Kidney (tissue), 14 donors: ENCODE data around the gene MICU2. TPM values are rescaled to one million over a fixed set of nuclear protein-coding genes. Genes with fewer than 3 reads are reported as not detected.

Experiments used
- DNase-seq, 5 donors: peaks; one replicate each; pipeline ENCODE4 v3.0.0-alpha.2; 2013 to 2020
- FAIRE-seq: peaks from 2 replicates; lab custom pipeline; 2012; peaks lifted over from hg19 to GRCh38; lab: Jason Lieb, UNC
- H3K27ac ChIP-seq, 2 donors: one replicate each; pipeline ENCODE4 v1.7.0; 2013; ENCODE audit warnings: low read depth in 2 of 2, low read length in 2 of 2, inconsistent platforms in 1 of 2
- H3K27me3 ChIP-seq: one replicate; pipeline ENCODE4 v1.7.1; 2013; ENCODE audit warnings: low read length, inconsistent platforms; ENCODE audit not compliant: control insufficient read depth, insufficient read depth
- H3K36me3 ChIP-seq, 3 donors: one replicate each; pipeline versions ENCODE4 v1.7.0 to v1.7.1; 2013; ENCODE audit warnings: low read length in 3 of 3, control low read depth in 1 of 3, inconsistent platforms in 1 of 3; ENCODE audit not compliant: insufficient read depth in 3 of 3, control insufficient read depth in 2 of 3
- H3K4me1 ChIP-seq, 3 donors: one replicate each; pipeline versions ENCODE4 v1.7.0 to v1.7.1; 2013; ENCODE audit warnings: low read length in 3 of 3, inconsistent platforms in 1 of 3, low read depth in 1 of 3; ENCODE audit not compliant: control insufficient read depth in 2 of 3, insufficient read depth in 2 of 3
- H3K4me3 ChIP-seq, 3 donors: one replicate each; pipeline versions ENCODE4 v1.7.0 to v1.8.1; 2013; ENCODE audit warnings: low read length in 3 of 3, control low read depth in 1 of 3, inconsistent platforms in 1 of 3
- H3K9ac ChIP-seq, 3 donors: one replicate each; pipeline versions ENCODE4 v1.7.0 to v1.7.1; 2013; ENCODE audit warnings: low read length in 3 of 3, control low read depth in 1 of 3, inconsistent platforms in 1 of 3
- H3K9me3 ChIP-seq, 3 donors: one replicate each; pipeline versions ENCODE4 v1.7.0 to v1.7.1; 2013; ENCODE audit warnings: low read length in 3 of 3, control low read depth in 1 of 3, inconsistent platforms in 1 of 3; ENCODE audit not compliant: control insufficient read depth in 2 of 3, insufficient read depth in 1 of 3
- intact Hi-C: fragments of 100-400 bp; cut with DNase I; formaldehyde crosslinking; loops from one replicate; pipeline ENCODE4 v1.11.1; 2022
- polyA plus RNA-seq: library from polyadenylated mRNA; stranded (reverse); fragments of 350-450 nt; fragmentation: Illumina TruSeq; extraction: RNeasy Lipid Tissue Mini Kit (QIAGEN cat#74804); gene quantifications from one replicate; pipeline ENCODE4 v1.2.3, GENCODE V29; 2014; ENCODE audit warnings: low read depth, low replicate concordance; ENCODE audit not compliant: insufficient read depth
- total RNA-seq: library from RNA; stranded (reverse); fragmentation: NEBNext Ultra II Directional; extraction: Animal tissue kit (Norgen Biotek cat#: 25700); gene quantifications from one replicate; pipeline ENCODE4 v1.2.1, GENCODE V29; 2021
- TF ChIP-seq, protein P1 (sequence below): IDR thresholded peaks from 3 replicates; pipeline ENCODE4 v1.5.1; 2012; ENCODE audit warnings: mild to moderate bottlenecking, moderate library complexity, borderline replicate concordance; ENCODE audit not compliant: insufficient read depth; ENCODE audit errors: extremely low read depth
- donor health status: control.
- donor health status: control.
- donor health status: control.
- donor health status: control.
- donor health status: control.
- donor health status: DM: yes; HTN: yes; CAD: no.
- donor health status: Normal renal cell carcinoma (clear cell type).

Gene MICU2
- total and polyA plus RNA-seq, 2 donors from 2014 or later: 49.0 to 86.5 TPM

GRCh38 chr13:21504379-21504778, 99.6 kb downstream of the MICU2 start:
- Histone ChIP-seq H3K4me3 (no peak overlapping the region), H3K9me3 (no peaks in the 10 kb centered on the region), H3K36me3 (peaks cover 0 to 15% (median 6%) of the 10 kb centered on the region in 3 donors), H3K27ac (no peak overlapping the region), H3K9ac (no peak overlapping the region), H3K27me3 (no peaks in the 10 kb centered on the region), H3K4me1 (no peaks in the 10 kb centered on the region)
- intact Hi-C loops: no loop called here
- TF ChIP-seq, protein P1, sequence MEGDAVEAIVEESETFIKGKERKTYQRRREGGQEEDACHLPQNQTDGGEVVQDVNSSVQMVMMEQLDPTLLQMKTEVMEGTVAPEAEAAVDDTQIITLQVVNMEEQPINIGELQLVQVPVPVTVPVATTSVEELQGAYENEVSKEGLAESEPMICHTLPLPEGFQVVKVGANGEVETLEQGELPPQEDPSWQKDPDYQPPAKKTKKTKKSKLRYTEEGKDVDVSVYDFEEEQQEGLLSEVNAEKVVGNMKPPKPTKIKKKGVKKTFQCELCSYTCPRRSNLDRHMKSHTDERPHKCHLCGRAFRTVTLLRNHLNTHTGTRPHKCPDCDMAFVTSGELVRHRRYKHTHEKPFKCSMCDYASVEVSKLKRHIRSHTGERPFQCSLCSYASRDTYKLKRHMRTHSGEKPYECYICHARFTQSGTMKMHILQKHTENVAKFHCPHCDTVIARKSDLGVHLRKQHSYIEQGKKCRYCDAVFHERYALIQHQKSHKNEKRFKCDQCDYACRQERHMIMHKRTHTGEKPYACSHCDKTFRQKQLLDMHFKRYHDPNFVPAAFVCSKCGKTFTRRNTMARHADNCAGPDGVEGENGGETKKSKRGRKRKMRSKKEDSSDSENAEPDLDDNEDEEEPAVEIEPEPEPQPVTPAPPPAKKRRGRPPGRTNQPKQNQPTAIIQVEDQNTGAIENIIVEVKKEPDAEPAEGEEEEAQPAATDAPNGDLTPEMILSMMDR: no peak
- DNase-seq (no peak), FAIRE-seq (no peak)

DNA sequence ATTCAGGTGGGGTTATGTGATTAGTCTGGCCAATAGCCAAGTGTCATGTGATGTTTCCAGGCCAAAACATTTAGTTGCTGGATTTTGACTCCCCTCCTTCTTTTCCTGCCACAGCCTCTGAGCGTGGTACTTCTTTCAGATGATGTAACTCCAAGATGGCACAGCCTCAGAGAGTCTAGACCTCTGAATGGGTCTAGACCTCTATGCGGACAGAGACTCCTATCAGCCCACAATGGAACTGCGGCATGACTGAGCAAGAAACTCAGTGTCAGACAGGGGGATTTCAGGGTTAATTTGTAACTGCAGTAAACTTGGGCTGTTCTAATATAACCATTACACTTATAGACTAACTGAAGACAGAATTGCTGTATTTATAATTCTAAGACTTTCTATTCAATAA, 102.3 kb downstream of the MICU2 start:
- intact Hi-C loops: no loop called here
- peak in 2 of 5 donors; percentile 15 to 22 for DNase-seq
- H3K9me3 ChIP-seq: no peaks in the 10 kb centered on the region
- no peak for FAIRE-seq
- no peak overlapping the region for H3K27ac ChIP-seq
- H3K36me3 ChIP-seq: peaks cover 0 to 5% (median 0%) of the 10 kb centered on the region in 3 donors
- H3K9ac ChIP-seq: no peak overlapping the region
- H3K27me3 ChIP-seq: no peaks in the 10 kb centered on the region
- H3K4me3 ChIP-seq: no peak overlapping the region
- TF ChIP-seq, protein P1: no peak
- H3K4me1 ChIP-seq: no peaks in the 10 kb centered on the region

GRCh38 chr13:21486322-21486721, 117.6 kb downstream of the MICU2 start:
- TF ChIP-seq, protein P1: no peak
- intact Hi-C loops: loop anchor here (10.0 kb wide), 1 partner anchor 542 kb away; no protein-coding TSS in a partner anchor
- no peak for DNase-seq

DNA sequence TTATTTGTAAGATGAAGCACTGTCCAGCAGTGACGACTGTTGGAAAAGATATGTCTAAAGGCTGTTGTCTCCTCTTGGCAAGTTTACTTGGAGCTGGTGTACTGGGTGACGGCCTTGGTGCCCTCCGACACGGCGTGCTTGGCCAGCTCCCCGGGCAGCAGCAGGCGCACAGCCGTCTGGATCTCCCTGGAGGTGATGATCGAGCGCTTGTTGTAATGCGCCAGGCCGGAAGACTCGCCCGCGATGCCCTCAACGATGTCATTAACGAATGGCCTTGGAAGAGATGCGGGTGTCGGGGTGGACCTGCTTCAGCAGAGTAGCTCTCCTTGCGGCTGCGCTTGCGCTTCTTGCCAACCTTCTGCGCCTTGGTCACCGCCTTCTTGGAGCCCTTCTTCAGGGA, 120.2 kb downstream of the MICU2 start:
- TF ChIP-seq, protein P1: no peak
- no peaks in the 10 kb centered on the region for H3K27me3 ChIP-seq
- DNase-seq (no peak), FAIRE-seq (no peak)
- no peak overlapping the region for H3K9ac ChIP-seq
- H3K4me3 ChIP-seq: no peak overlapping the region
- peaks cover 0 to 6% (median 4%) of the 10 kb centered on the region in 3 donors for H3K9me3 ChIP-seq
- H3K27ac ChIP-seq: no peak overlapping the region
- H3K4me1 ChIP-seq: no peaks in the 10 kb centered on the region
- H3K36me3 ChIP-seq: no peaks in the 10 kb centered on the region
- intact Hi-C loops: loop anchor here (10.0 kb wide), 1 partner anchor 539 kb away; no protein-coding TSS in a partner anchor

More at GRCh38 chr13:21486322-21486721, 117.6 kb downstream of the MICU2 start:
- peaks cover 0 to 6% (median 4%) of the 10 kb centered on the region in 3 donors for H3K9me3 ChIP-seq
- no peak overlapping the region for H3K27ac ChIP-seq
- H3K9ac ChIP-seq: no peak overlapping the region
- no peaks in the 10 kb centered on the region for H3K27me3 ChIP-seq
- H3K36me3 ChIP-seq: peaks cover 0 to 10% (median 6%) of the 10 kb centered on the region in 3 donors
- FAIRE-seq: no peak
- no peak overlapping the region for H3K4me3 ChIP-seq
- no peaks in the 10 kb centered on the region for H3K4me1 ChIP-seq
